ENCODE results near the gene GPC5.

GPC5 gene

DNA sequence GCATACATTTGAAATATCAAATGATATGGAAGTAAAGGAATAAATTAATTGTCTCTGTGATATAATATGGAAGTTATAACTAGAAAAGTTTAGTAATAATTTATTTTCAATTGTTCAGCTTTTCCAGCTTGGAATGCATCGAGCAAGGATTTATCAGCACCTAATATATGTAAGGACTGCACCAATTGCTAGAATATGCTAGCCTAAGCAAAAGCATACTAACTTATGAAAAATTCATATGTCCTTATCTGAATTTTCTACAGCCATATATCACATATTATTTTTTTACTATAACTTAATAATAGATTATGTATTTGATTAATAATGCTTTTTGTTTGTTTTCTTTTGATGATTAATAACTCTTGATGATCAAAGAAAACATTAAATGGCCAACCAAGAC, 979.0 kb downstream of the GPC5 start (continued):
- TF ChIP-seq ZSCAN16 (tag by site-specific recombination; IDR thresholded peaks at IDR 0.05) (no peak), ZNF501 (tag by site-specific recombination; IDR thresholded peaks at IDR 0.05) (no peak), ZNF16 (tag by site-specific recombination; IDR thresholded peaks at IDR 0.05; ENCODE audit: low read depth) (no peak), SP2 (tag by site-specific recombination; IDR thresholded peaks at IDR 0.05) (no peak), ZNF658 (tag by site-specific recombination; IDR thresholded peaks at IDR 0.05) (no peak), ZNF530 (tag by site-specific recombination; IDR thresholded peaks at IDR 0.05; ENCODE audit: low read depth) (no peak), ZNF354C (tag by site-specific recombination; IDR thresholded peaks at IDR 0.05; ENCODE audit: borderline replicate concordance, low read depth) (no peak), SETDB1 (IDR thresholded peaks at IDR 0.05; ENCODE audit: insufficient read length, low read length) (no peak)
- TF ChIP-seq, protein P1, sequence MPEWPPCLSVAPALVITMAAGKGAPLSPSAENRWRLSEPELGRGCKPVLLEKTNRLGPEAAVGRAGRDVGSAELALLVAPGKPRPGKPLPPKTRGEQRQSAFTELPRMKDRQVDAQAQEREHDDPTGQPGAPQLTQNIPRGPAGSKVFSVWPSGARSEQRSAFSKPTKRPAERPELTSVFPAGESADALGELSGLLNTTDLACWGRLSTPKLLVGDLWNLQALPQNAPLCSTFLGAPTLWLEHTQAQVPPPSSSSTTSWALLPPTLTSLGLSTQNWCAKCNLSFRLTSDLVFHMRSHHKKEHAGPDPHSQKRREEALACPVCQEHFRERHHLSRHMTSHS (tag by site-specific recombination; IDR thresholded peaks at IDR 0.05): no peak

DNA sequence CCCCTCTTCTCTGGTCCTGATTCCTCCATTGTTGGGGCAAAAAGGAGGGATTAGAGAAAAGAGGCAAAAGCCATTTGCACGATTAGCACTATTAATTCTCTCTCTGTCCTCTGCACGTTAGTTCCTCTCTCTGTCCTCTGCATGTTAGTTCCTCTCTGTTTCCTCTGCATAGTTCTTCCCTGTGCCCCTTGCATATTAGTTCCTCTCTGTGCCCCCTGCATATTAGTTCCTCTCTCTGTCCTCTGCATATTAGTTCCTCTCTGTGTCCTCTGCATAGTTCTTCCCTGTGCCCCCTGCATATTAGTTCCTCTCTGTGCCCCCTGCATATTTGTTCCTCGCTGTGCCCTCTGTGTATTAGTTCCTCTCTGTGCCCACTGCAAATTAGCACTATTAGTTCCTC, 981.0 kb downstream of the GPC5 start:
- Histone ChIP-seq H3K36me3 (ENCODE audit: control insufficient read depth in 2 of 2, insufficient read depth in 1 of 2, low read length in 2 of 2) (no peaks in the 10 kb centered on the region), H3K4me3 (ENCODE audit: low read depth, low read length) (no peak overlapping the region), H3K27ac (ENCODE audit: extremely low read depth, low read depth, low read length) (no peak overlapping the region), H3K4me1 (ENCODE audit: control insufficient read depth, insufficient read depth, low read length) (no peaks in the 10 kb centered on the region), H3K9me3 (ENCODE audit: control insufficient read depth, insufficient read depth, low read depth, low read length) (no peaks in the 10 kb centered on the region)
- TF ChIP-seq ZBTB11 (tag by site-specific recombination; conservative IDR thresholded peaks at IDR 0.05; ENCODE audit: low read depth) (peak; percentile 44; the same call in 1 of the 2 replicates), TSHZ1 (tag by site-specific recombination; IDR thresholded peaks at IDR 0.05; ENCODE audit: borderline replicate concordance) (no peak)
- POLR2A ChIA-PET: no interaction called here
- CTCF ChIA-PET: no interaction called here

- Histone ChIP-seq H3K9me3 (ENCODE audit: control insufficient read depth, insufficient read depth, low read depth, low read length) (no peaks in the 10 kb centered on the region), H3K27ac (ENCODE audit: extremely low read depth, low read depth, low read length) (no peak overlapping the region), H3K4me1 (ENCODE audit: control insufficient read depth, insufficient read depth, low read length) (no peaks in the 10 kb centered on the region), H3K36me3 (ENCODE audit: control insufficient read depth in 2 of 2, insufficient read depth in 1 of 2, low read length in 2 of 2) (no peaks in the 10 kb centered on the region), H3K4me3 (ENCODE audit: low read depth, low read length) (no peak overlapping the region)
- no peak for TF ChIP-seq ZXDB (tag by site-specific recombination; IDR thresholded peaks at IDR 0.05)
- TF ChIP-seq ZNF155 (tag by site-specific recombination; IDR thresholded peaks at IDR 0.05): no peak
- TF ChIP-seq ZNF776 (tag by site-specific recombination; IDR thresholded peaks at IDR 0.05; ENCODE audit: borderline replicate concordance): no peak
- ChIA-PET POLR2A (no interaction called here), CTCF (no interaction called here)
These were observed 986.0 kb downstream of the GPC5 start for GRCh38 chr13:92384410-92384809.

All from HEK293 (cell line).